Measurements from ENCODE around the gene FHAD1. TPM values are rescaled to one million over a fixed set of nuclear protein-coding genes. Genes with fewer than 3 reads are reported as not detected.

Gene FHAD1
- total RNA-seq, 2 experiments from 2014 or later = not detected

GRCh38 chr1:15262003-15262377, 15.0 kb downstream of the FHAD1 start:
- ATAC-seq (ENCODE audit: poor library complexity) (no peak), DNase-seq (no peak)
- no peak overlapping the region for H3K4me3 Mint-ChIP-seq
- peaks cover 5% of the 10 kb centered on the region for H3K9me3 Mint-ChIP-seq
- POLR2A ChIA-PET = interaction anchor here (0.7 kb wide), 1 partner anchor 10 kb away, joined by 3 read pairs; no protein-coding TSS in a partner anchor
- peaks cover 16% of the 10 kb centered on the region for H3K4me1 Mint-ChIP-seq (ENCODE audit: low read depth)
- H3K27me3 Mint-ChIP-seq = peaks cover 56% of the 10 kb centered on the region
- Histone ChIP-seq H3K27ac (ENCODE audit: low read depth in 1 of 2, low read length in 2 of 2) (no peak overlapping the region), H3K36me3 (ENCODE audit: insufficient read depth, low read length) (no peaks in the 10 kb centered on the region), H3K9me3 (ENCODE audit: control insufficient read depth in 1 of 2, insufficient read depth in 1 of 2, low read length in 2 of 2) (peaks cover 0 to 9% of the 10 kb centered on the region in 2 experiments), H3K4me3 (ENCODE audit: low read length) (no peak overlapping the region), H3K4me1 (ENCODE audit: insufficient read depth, low read length) (peaks cover 11% of the 10 kb centered on the region), H3K27me3 (ENCODE audit: control insufficient read depth in 1 of 2, insufficient read depth in 2 of 2, low read length in 2 of 2) (peaks cover 0 to 10% of the 10 kb centered on the region in 2 experiments)
- intact Hi-C loops (cut with DNase I, micrococcal nuclease) = no loop called here
- H3K27ac Mint-ChIP-seq = no peak overlapping the region
- CTCF ChIA-PET = no interaction called here
- TF ChIP-seq, protein P1, sequence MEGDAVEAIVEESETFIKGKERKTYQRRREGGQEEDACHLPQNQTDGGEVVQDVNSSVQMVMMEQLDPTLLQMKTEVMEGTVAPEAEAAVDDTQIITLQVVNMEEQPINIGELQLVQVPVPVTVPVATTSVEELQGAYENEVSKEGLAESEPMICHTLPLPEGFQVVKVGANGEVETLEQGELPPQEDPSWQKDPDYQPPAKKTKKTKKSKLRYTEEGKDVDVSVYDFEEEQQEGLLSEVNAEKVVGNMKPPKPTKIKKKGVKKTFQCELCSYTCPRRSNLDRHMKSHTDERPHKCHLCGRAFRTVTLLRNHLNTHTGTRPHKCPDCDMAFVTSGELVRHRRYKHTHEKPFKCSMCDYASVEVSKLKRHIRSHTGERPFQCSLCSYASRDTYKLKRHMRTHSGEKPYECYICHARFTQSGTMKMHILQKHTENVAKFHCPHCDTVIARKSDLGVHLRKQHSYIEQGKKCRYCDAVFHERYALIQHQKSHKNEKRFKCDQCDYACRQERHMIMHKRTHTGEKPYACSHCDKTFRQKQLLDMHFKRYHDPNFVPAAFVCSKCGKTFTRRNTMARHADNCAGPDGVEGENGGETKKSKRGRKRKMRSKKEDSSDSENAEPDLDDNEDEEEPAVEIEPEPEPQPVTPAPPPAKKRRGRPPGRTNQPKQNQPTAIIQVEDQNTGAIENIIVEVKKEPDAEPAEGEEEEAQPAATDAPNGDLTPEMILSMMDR (IDR thresholded peaks at IDR 0.05) = no peak
- no peaks in the 10 kb centered on the region for H3K36me3 Mint-ChIP-seq (ENCODE audit: low read depth)

- ChIA-PET POLR2A (no interaction called here), CTCF (interaction anchor here (0.6 kb wide), 1 partner anchor 309 kb away, joined by 3 read pairs; no protein-coding TSS in a partner anchor)
- H3K27me3 Mint-ChIP-seq = peaks cover 56% of the 10 kb centered on the region
- peaks cover 5% of the 10 kb centered on the region for H3K9me3 Mint-ChIP-seq
- Histone ChIP-seq H3K27ac (ENCODE audit: low read depth in 1 of 2, low read length in 2 of 2) (no peak overlapping the region), H3K4me3 (ENCODE audit: low read length) (no peak overlapping the region), H3K27me3 (ENCODE audit: control insufficient read depth in 1 of 2, insufficient read depth in 2 of 2, low read length in 2 of 2) (peaks cover 0 to 14% of the 10 kb centered on the region in 2 experiments), H3K4me1 (ENCODE audit: insufficient read depth, low read length) (peaks cover 11% of the 10 kb centered on the region), H3K9me3 (ENCODE audit: control insufficient read depth in 1 of 2, insufficient read depth in 1 of 2, low read length in 2 of 2) (peaks cover 0 to 9% of the 10 kb centered on the region in 2 experiments), H3K36me3 (ENCODE audit: insufficient read depth, low read length) (no peaks in the 10 kb centered on the region)
- no peaks in the 10 kb centered on the region for H3K36me3 Mint-ChIP-seq (ENCODE audit: low read depth)
- TF ChIP-seq, protein P1 (IDR thresholded peaks at IDR 0.05) = no peak
- H3K4me3 Mint-ChIP-seq = no peak overlapping the region
- intact Hi-C loops (cut with DNase I, micrococcal nuclease) = no loop called here
- ATAC-seq (ENCODE audit: poor library complexity) (no peak), DNase-seq (no peak)
- H3K4me1 Mint-ChIP-seq (ENCODE audit: low read depth) = peaks cover 16% of the 10 kb centered on the region
- H3K27ac Mint-ChIP-seq = no peak overlapping the region
Observed at GRCh38 chr1:15262706-15263105, 15.7 kb downstream of the FHAD1 start.

GRCh38 chr1:15264769-15265168, 17.7 kb downstream of the FHAD1 start:
- Histone ChIP-seq H3K4me3 (ENCODE audit: low read length) (no peak overlapping the region), H3K4me1 (ENCODE audit: insufficient read depth, low read length) (peaks cover 11% of the 10 kb centered on the region), H3K36me3 (ENCODE audit: insufficient read depth, low read length) (no peaks in the 10 kb centered on the region), H3K9me3 (ENCODE audit: control insufficient read depth in 1 of 2, insufficient read depth in 1 of 2, low read length in 2 of 2) (peaks cover 0 to 9% of the 10 kb centered on the region in 2 experiments), H3K27me3 (ENCODE audit: control insufficient read depth in 1 of 2, insufficient read depth in 2 of 2, low read length in 2 of 2) (peaks cover 0 to 14% of the 10 kb centered on the region in 2 experiments), H3K27ac (ENCODE audit: low read depth in 1 of 2, low read length in 2 of 2) (no peak overlapping the region)
- POLR2A ChIA-PET = interaction anchor here (0.6 kb wide), 1 partner anchor 9 kb away, joined by 3 read pairs; no protein-coding TSS in a partner anchor
- H3K27ac Mint-ChIP-seq = no peak overlapping the region
- peaks cover 16% of the 10 kb centered on the region for H3K4me1 Mint-ChIP-seq (ENCODE audit: low read depth)
- DNase-seq (no peak), ATAC-seq (ENCODE audit: poor library complexity) (no peak)
- CTCF ChIA-PET = interaction anchor here (0.7 kb wide), 1 partner anchor 10 kb away, joined by 3 read pairs; no protein-coding TSS in a partner anchor
- H3K4me3 Mint-ChIP-seq = no peak overlapping the region
- intact Hi-C loops (cut with DNase I, micrococcal nuclease) = no loop called here
- peaks cover 5% of the 10 kb centered on the region for H3K9me3 Mint-ChIP-seq
- TF ChIP-seq, protein P1 (IDR thresholded peaks at IDR 0.05) = no peak
- H3K27me3 Mint-ChIP-seq = peaks cover 67% of the 10 kb centered on the region
- H3K36me3 Mint-ChIP-seq (ENCODE audit: low read depth) = no peaks in the 10 kb centered on the region

Data from CD4-positive, alpha-beta T cell (primary cell).